GM10266 (cell line): ENCODE results near the gene NFKBIL1.

ENCODE experiments used
- DNase-seq: peaks from one replicate; pipeline ENCODE4 v3.0.0; 2012; ENCODE audit errors: extremely low spot score
- CTCF ChIP-seq: IDR thresholded peaks from 2 replicates; pipeline ENCODE4 v1.5.1; 2012; ENCODE audit warnings: mild to moderate bottlenecking, low read depth; ENCODE audit not compliant: control insufficient read depth, insufficient read depth; ENCODE audit errors: missing control alignments

NFKBIL1 gene

GRCh38 chr6:31525553-31525931 lies 21.9 kb upstream of the NFKBIL1 start:
- no peak for DNase-seq
- no peak for TF ChIP-seq CTCF

DNA sequence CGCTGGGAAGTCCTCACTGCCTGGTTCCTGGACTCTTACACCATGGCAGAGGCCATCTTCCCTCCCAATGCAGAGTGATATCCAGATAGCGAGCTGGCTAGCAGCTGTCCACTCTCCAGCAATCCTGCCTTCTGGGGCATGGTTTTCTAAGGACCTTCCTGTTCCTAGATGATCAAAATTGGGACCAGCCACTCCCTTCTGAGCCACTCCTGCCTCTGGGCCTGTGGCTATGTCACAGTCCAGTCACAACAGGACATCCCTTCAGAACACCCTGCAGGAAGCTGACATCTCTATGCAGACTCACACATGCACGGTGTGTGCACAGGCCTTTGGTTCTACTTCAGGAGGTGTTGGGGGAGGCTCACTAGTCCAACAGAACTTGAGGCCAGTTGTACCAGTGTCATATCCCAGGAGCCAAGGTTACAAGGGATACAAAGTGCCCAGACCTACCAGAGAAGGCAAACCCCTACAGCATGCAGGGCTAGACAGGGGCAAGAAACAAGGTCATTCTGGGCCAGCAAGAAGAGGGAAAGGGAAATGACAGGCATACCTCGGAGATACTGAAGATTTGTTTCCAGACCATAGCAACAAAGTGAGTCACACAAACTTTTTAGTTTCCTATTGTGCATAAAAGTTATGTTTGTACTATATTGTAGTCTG lies 21.3 kb upstream of the NFKBIL1 start:
- TF ChIP-seq CTCF = no peak
- no peak for DNase-seq

GRCh38 chr6:31528307-31528777 lies 19.1 kb upstream of the NFKBIL1 start:
- no peak for DNase-seq

DNA sequence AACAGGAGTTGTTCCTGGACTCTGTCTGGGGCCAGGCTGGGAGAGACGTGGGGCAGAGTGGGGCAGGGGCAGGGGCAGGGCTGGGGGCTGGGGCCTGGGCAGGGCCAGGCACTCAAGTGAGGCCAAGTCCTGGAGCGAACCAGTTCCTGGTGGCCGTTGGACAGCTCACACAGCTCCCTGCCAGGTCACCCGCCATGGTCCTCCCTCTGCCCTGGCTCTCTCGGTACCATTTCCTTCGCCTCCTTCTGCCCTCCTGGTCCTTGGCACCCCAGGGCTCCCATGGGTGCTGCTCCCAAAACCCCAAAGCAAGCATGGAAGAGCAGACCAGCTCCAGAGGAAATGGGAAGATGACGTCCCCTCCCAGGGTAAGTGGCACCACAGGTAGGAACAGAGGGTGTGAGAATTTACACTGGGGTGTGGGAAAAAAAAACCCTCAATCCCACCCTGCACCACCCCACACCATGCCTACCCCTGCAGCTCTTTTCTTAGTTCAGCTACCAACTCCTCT lies 18.5 kb upstream of the NFKBIL1 start, which contains the start of gene MCCD1:
MCCD1 (plus strand) TSS at position 142 of the 508 bp plus-strand sequence; CDS start at position 195, 53 bp downstream.
- no peak for DNase-seq
- TF ChIP-seq CTCF = no peak

More at GRCh38 chr6:31528307-31528777, 19.1 kb upstream of the NFKBIL1 start:
- no peak for TF ChIP-seq CTCF

GRCh38 chr6:31529329-31530150 lies 17.9 kb upstream of the NFKBIL1 start:
- DNase-seq = no peak
- TF ChIP-seq CTCF = no peak

GRCh38 chr6:31530659-31531058 lies 16.7 kb upstream of the NFKBIL1 start:
- TF ChIP-seq CTCF = no peak
- no peak for DNase-seq
